ENCODE data around the gene KTN1.

KTN1 gene

DNA sequence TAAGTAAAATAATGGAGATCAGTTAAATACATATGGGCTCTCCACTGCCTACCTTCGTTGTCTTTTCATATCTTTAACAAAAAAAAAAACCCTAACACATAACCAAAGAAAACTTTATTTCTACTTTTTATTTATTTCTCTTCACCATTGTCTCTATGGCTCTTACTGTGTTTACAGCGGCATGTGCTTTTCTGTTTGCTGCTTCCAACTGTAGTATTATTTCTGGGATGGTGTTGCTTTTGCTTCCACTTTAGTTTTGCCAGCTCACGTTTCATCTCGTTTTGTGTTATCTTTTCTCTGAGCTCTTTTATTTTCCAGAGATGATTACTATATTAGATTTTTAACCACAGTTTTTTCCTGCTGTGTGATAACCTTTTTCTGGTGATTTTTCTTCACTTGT, 46.1 kb downstream of the KTN1 start:
- H3K4me1 ChIP-seq (ENCODE audit: control insufficient read depth, insufficient read depth, low read length) = no peaks in the 10 kb centered on the region
- no peak overlapping the region for H3K27ac ChIP-seq (ENCODE audit: low read depth, low read length)
- peaks cover 15% of the 10 kb centered on the region for H3K36me3 ChIP-seq (ENCODE audit: control insufficient read depth, insufficient read depth, low read length)
- no peaks in the 10 kb centered on the region for H3K27me3 ChIP-seq (ENCODE audit: control insufficient read depth, insufficient read depth, low read length)
- H3K4me3 ChIP-seq (ENCODE audit: low read length) = no peak overlapping the region
- no peak overlapping the region for H3K9ac ChIP-seq (ENCODE audit: low read length)

DNA sequence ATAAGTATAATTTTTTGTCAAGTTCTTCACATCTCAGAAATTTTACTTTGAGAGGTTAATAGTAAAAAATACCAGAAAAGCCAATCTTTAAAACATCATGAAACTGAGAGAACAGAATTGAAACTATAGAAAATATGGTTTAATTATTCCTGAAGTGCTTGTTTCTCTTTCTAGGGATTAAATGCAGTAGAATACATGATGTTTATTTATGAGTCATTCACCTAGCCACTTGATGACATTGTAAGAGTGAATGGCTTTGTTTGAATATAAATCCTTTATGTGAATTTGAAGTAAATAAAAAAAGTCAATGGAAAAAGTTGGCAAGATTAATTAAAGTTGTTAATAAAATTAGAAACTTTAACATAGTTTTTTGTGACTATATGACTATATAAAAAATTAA, 48.4 kb downstream of the KTN1 start:
- Histone ChIP-seq H3K4me3 (ENCODE audit: low read length) (no peak overlapping the region), H3K9ac (ENCODE audit: low read length) (no peak overlapping the region), H3K4me1 (ENCODE audit: control insufficient read depth, insufficient read depth, low read length) (no peaks in the 10 kb centered on the region), H3K27ac (ENCODE audit: low read depth, low read length) (no peak overlapping the region), H3K27me3 (ENCODE audit: control insufficient read depth, insufficient read depth, low read length) (no peaks in the 10 kb centered on the region), H3K36me3 (ENCODE audit: control insufficient read depth, insufficient read depth, low read length) (peaks cover 9% of the 10 kb centered on the region)

DNA sequence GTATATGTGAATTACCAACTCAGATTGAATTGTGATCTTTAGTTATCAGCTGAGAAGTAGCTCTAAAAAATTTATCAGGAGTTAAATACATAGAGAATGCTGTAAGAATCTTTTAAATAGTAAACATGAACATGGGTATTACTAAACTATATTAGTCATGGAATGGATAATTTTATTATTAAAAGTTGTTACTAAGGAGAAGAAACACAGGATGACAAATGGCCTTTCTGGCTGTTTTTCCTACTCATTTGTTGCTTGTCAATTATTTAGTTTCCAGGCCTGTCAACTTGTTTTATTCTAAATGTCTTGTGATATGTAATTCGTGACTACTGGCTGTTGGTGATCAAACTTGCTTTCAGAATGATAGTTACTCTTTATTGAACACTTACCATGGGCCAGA, 58.7 kb downstream of the KTN1 start:
- peaks cover 10% of the 10 kb centered on the region for H3K36me3 ChIP-seq (ENCODE audit: control insufficient read depth, insufficient read depth, low read length)
- no peaks in the 10 kb centered on the region for H3K4me1 ChIP-seq (ENCODE audit: control insufficient read depth, insufficient read depth, low read length)

DNA sequence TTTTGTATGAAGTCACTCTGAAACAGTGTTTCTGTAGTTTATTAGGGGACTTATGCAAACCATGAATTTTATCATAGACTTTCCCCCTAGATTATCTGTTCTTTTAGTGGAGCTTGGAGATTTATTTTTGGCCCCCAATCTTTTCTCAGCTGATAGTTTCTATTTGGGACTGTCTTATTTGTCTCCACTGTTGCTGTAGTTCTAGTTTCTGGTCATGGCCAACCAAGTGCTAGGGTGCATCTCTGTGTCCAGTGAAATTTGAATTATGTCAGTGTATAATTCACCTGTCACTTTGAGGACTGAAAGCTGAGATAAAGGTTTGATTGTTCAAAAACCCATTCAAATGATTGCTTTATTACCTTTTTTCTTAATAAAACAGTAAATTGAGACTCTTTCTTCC, 61.3 kb downstream of the KTN1 start:
- Histone ChIP-seq H3K36me3 (ENCODE audit: control insufficient read depth, insufficient read depth, low read length) (peaks cover 6% of the 10 kb centered on the region), H3K4me3 (ENCODE audit: low read length) (no peak overlapping the region), H3K27ac (ENCODE audit: low read depth, low read length) (no peak overlapping the region), H3K27me3 (ENCODE audit: control insufficient read depth, insufficient read depth, low read length) (no peaks in the 10 kb centered on the region), H3K4me1 (ENCODE audit: control insufficient read depth, insufficient read depth, low read length) (no peaks in the 10 kb centered on the region), H3K9ac (ENCODE audit: low read length) (no peak overlapping the region)

More for the DNA sequence above, 58.7 kb downstream of the KTN1 start:
- Histone ChIP-seq H3K27ac (ENCODE audit: low read depth, low read length) (no peak overlapping the region), H3K9ac (ENCODE audit: low read length) (no peak overlapping the region), H3K4me3 (ENCODE audit: low read length) (no peak overlapping the region), H3K27me3 (ENCODE audit: control insufficient read depth, insufficient read depth, low read length) (no peaks in the 10 kb centered on the region)

DNA sequence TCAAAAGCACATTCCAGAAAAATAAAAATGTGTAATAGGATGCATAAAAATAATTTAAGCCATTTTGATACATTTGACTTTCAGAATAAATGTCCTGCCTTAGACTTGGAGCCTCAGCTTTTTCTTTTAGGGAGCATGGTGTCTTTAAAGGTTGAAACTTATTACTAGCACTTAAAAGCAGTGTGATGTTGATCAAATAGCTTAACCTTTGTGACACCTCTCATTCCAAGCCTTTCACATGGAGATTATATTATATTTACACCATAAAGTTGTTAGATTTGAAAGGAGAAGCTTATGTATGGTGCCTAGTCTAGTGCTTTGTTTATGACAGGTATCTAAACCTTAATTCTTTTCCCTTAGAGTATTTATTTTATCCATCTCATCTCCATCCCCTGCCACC, 61.9 kb downstream of the KTN1 start:
- Histone ChIP-seq H3K27me3 (ENCODE audit: control insufficient read depth, insufficient read depth, low read length) (no peaks in the 10 kb centered on the region), H3K27ac (ENCODE audit: low read depth, low read length) (no peak overlapping the region), H3K4me3 (ENCODE audit: low read length) (no peak overlapping the region), H3K4me1 (ENCODE audit: control insufficient read depth, insufficient read depth, low read length) (no peaks in the 10 kb centered on the region), H3K9ac (ENCODE audit: low read length) (no peak overlapping the region), H3K36me3 (ENCODE audit: control insufficient read depth, insufficient read depth, low read length) (peaks cover 6% of the 10 kb centered on the region)

DNA sequence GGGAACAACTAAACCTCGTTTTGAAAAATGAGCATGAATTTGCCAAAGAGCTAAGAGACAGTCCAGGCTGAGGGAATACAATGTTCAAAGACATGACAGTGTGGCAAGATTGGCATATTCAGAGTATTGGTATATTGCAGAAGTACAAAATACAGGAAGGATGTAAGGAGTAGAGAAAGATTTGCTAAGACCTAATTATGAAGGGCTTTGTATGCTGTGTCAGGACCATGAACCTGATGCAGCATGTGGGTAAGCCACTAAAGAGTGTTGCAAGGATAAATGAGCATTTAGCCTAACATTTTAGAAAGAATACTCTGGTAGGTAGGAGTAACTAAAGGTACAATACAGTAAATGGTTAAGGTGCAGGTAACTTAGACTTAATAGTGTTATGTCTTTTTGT, 65.1 kb downstream of the KTN1 start:
- Histone ChIP-seq H3K27ac (ENCODE audit: low read depth, low read length) (no peak overlapping the region), H3K4me3 (ENCODE audit: low read length) (no peak overlapping the region), H3K36me3 (ENCODE audit: control insufficient read depth, insufficient read depth, low read length) (no peaks in the 10 kb centered on the region), H3K9ac (ENCODE audit: low read length) (no peak overlapping the region), H3K27me3 (ENCODE audit: control insufficient read depth, insufficient read depth, low read length) (no peaks in the 10 kb centered on the region), H3K4me1 (ENCODE audit: control insufficient read depth, insufficient read depth, low read length) (no peaks in the 10 kb centered on the region)

DNA sequence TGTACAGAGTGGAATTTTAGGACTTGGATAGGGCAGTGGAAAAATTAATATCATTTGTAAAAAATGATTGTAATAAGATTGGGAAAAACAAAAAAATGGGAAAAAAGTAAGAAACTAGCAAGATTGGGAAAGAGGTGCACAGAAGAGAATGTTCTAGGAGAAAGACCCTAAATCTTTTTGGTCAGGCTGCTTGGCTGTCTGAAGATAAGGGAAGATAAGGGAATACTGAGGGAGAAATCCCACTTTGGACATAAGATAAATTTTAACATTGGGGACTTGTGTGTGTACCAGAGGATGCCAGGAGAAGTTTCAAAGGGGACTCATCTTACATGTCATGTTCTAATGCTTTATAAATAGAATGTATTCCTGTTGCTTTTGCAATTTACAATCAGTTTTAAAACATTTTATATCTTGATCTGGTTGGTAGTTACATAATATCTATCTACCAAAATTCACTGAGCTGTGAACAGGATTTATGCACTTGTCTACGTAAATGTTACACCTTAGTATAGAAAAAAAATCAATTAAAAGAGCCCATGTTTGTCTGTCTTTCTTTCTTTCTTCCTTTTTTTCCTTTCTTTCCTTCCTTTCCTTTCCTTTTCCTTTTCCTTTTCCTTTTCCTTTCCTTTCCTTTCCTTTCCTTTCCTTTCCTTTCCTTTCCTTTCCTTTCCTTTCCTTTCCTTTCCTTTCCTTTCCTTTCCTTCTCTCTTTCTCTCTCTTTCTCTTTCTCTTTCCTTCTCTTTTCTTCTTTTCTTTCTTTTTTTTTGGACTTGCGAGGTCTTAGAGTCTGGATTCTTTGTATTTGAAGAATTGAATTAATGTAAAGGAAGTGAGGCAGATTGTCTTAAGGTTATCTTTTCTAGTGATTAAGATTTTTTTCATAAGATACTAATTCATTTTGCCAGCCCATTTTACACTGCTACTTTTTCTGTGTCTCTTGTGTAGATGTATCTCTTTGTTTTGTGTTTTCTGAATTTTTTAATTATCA, 66.1 kb downstream of the KTN1 start:
- Histone ChIP-seq H3K4me1 (ENCODE audit: control insufficient read depth, insufficient read depth, low read length) (no peaks in the 10 kb centered on the region), H3K4me3 (ENCODE audit: low read length) (no peak overlapping the region), H3K36me3 (ENCODE audit: control insufficient read depth, insufficient read depth, low read length) (no peaks in the 10 kb centered on the region), H3K9ac (ENCODE audit: low read length) (no peak overlapping the region), H3K27ac (ENCODE audit: low read depth, low read length) (no peak overlapping the region), H3K27me3 (ENCODE audit: control insufficient read depth, insufficient read depth, low read length) (no peaks in the 10 kb centered on the region)

DNA sequence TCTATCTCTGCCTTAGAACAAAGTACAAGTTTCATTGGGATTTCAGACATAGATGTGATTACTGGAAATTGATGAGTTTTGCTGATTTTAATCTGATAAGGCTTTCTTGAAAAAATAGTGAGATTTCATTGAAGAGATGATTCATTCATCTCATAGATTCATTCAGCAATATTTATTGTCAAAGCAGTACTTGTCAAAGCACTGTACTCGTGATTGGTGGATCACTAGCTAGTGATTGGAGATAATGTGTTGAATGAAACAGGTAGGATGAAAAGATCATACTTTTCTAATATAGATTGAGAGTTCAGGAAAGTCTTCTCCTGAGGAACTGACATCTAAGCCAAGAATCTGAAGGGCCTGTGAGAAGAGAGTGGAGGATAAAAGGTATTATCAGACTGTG, 71.0 kb downstream of the KTN1 start:
- H3K27me3 ChIP-seq (ENCODE audit: control insufficient read depth, insufficient read depth, low read length) = no peaks in the 10 kb centered on the region
- no peaks in the 10 kb centered on the region for H3K36me3 ChIP-seq (ENCODE audit: control insufficient read depth, insufficient read depth, low read length)
- no peak overlapping the region for H3K4me3 ChIP-seq (ENCODE audit: low read length)
- no peaks in the 10 kb centered on the region for H3K4me1 ChIP-seq (ENCODE audit: control insufficient read depth, insufficient read depth, low read length)
- no peak overlapping the region for H3K27ac ChIP-seq (ENCODE audit: low read depth, low read length)
- no peak overlapping the region for H3K9ac ChIP-seq (ENCODE audit: low read length)

DNA sequence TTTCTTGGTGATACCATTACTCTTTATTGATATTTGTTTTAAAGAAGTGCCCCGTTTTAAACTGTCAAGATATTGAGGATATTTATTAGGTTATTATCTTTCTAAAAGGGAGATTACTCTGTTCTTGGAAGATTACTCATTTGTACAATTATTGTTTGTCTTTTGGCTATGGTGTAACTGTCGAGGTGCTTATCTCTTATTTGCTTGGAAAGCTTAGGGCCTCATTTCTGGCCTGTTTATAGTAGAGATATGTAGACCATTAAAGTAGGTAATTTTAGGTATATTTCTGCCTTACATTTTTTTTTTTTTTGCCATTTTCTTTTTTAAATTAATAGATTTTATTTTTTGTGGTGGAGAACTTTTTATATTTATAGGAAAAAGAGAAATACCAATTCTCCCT, 74.2 kb downstream of the KTN1 start:
- Histone ChIP-seq H3K27ac (ENCODE audit: low read depth, low read length) (no peak overlapping the region), H3K4me3 (ENCODE audit: low read length) (no peak overlapping the region), H3K9ac (ENCODE audit: low read length) (no peak overlapping the region), H3K36me3 (ENCODE audit: control insufficient read depth, insufficient read depth, low read length) (peaks cover 2% of the 10 kb centered on the region), H3K27me3 (ENCODE audit: control insufficient read depth, insufficient read depth, low read length) (no peaks in the 10 kb centered on the region), H3K4me1 (ENCODE audit: control insufficient read depth, insufficient read depth, low read length) (no peaks in the 10 kb centered on the region)

DNA sequence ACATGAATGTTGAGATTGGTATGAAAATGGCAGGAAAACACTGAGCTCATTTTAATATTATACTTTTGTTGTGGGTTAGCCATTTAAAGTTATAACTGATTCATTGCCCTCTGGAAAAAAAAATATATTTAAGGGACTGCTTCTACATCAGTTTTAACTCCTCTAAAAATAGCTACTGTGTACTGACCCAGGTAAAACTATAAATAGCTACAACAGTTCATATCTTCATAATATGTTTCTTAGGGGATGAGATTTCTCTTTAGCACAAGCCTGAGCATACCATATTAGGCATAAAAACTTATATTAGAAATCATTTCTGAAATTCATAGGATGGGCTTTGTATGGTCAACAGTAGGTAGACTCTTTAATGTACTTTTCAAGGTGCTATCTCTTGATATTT, 81.0 kb downstream of the KTN1 start:
- H3K9ac ChIP-seq (ENCODE audit: low read length) = no peak overlapping the region
- no peaks in the 10 kb centered on the region for H3K27me3 ChIP-seq (ENCODE audit: control insufficient read depth, insufficient read depth, low read length)
- H3K27ac ChIP-seq (ENCODE audit: low read depth, low read length) = no peak overlapping the region
- no peaks in the 10 kb centered on the region for H3K4me1 ChIP-seq (ENCODE audit: control insufficient read depth, insufficient read depth, low read length)
- H3K36me3 ChIP-seq (ENCODE audit: control insufficient read depth, insufficient read depth, low read length) = peaks cover 4% of the 10 kb centered on the region
- H3K4me3 ChIP-seq (ENCODE audit: low read length) = no peak overlapping the region

DNA sequence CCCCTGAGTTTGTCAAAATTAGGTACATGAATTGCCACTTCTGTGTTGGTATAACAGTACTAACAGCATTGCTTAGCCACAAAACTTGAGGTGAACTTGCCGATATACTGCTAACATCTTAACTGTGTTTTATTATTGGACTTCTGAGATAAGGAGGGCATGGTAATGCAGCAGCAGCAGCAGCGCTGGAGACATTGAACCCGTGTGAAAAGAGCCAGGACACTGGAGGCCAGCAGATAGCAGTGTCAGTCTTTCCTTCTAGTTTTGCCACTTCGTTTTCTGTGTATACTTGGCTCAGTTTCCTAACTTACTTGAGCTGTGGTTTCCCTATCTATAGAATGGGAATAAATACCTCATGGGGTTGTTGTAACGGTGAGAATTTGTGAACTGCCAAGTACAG, 82.7 kb downstream of the KTN1 start:
- no peak overlapping the region for H3K4me3 ChIP-seq (ENCODE audit: low read length)
- peaks cover 2% of the 10 kb centered on the region for H3K36me3 ChIP-seq (ENCODE audit: control insufficient read depth, insufficient read depth, low read length)
- no peaks in the 10 kb centered on the region for H3K4me1 ChIP-seq (ENCODE audit: control insufficient read depth, insufficient read depth, low read length)
- H3K27me3 ChIP-seq (ENCODE audit: control insufficient read depth, insufficient read depth, low read length) = no peaks in the 10 kb centered on the region
- no peak overlapping the region for H3K27ac ChIP-seq (ENCODE audit: low read depth, low read length)
- no peak overlapping the region for H3K9ac ChIP-seq (ENCODE audit: low read length)

DNA sequence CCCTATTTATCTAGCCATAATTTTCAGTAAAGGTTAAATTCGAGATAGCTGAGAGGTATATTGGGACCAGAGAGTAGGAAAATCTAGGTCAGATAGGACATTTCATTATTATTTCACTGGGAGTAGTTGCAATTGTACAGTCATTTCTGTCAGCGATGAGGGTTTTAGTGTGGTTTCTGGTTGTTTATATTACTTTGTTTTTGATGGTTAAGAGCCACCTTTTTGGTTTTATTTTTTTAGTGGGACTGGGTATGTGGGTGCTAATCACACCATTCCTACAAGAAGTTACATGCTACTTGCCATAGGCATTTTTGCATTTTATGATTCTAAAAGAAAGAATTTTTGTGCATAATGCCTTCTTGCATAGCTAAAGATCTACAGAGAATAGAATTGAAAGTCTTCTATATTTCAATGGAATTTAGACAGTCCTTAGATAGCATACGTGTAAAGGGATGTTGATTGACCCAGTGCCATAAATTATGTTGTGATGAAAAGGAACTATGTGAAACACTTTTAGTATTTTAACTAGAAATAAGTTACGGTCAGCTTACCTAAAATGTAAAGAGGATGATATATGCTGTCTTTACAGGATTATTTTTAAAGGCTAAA, 85.2 kb downstream of the KTN1 start:
- H3K27ac ChIP-seq (ENCODE audit: low read depth, low read length) = no peak overlapping the region
- peaks cover 2% of the 10 kb centered on the region for H3K36me3 ChIP-seq (ENCODE audit: control insufficient read depth, insufficient read depth, low read length)
- H3K4me3 ChIP-seq (ENCODE audit: low read length) = no peak overlapping the region
- H3K9ac ChIP-seq (ENCODE audit: low read length) = no peak overlapping the region
- H3K4me1 ChIP-seq (ENCODE audit: control insufficient read depth, insufficient read depth, low read length) = no peaks in the 10 kb centered on the region
- no peaks in the 10 kb centered on the region for H3K27me3 ChIP-seq (ENCODE audit: control insufficient read depth, insufficient read depth, low read length)

DNA sequence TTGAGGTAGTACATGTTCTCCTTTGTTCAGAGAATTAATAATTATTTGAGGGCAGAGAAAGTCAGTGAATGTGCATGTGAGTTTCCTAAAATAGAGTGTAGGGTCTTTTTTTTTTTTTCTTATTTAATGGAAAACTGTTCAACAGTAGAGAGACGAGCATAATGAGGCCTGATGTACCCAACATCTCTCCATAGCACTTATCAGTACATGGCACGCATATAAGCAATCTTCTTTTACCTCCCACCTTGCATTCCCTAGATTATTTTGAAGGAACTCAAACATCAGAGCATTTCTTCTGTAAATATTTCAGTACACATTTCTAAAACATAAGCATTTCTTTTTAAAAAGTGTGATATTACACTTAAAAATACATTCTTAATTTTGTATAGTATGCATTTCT, 87.8 kb downstream of the KTN1 start:
- no peak overlapping the region for H3K27ac ChIP-seq (ENCODE audit: low read depth, low read length)
- H3K27me3 ChIP-seq (ENCODE audit: control insufficient read depth, insufficient read depth, low read length) = no peaks in the 10 kb centered on the region
- no peaks in the 10 kb centered on the region for H3K4me1 ChIP-seq (ENCODE audit: control insufficient read depth, insufficient read depth, low read length)
- no peak overlapping the region for H3K4me3 ChIP-seq (ENCODE audit: low read length)
- peaks cover under 1% of the 10 kb centered on the region for H3K36me3 ChIP-seq (ENCODE audit: control insufficient read depth, insufficient read depth, low read length)
- no peak overlapping the region for H3K9ac ChIP-seq (ENCODE audit: low read length)

Data from rectal smooth muscle tissue (tissue), 1 donor.